Omental fat pad (tissue), 4 donors: ENCODE measurements around the gene CAV1. TPM values are rescaled to one million over a fixed set of nuclear protein-coding genes. Genes with fewer than 3 reads are reported as not detected.
A peak's percentile ranks its signal among the peaks of the same experiment; 100 is the strongest.

Experiments
- ATAC-seq: fragments of 150-250 bp; one replicate; pipeline ENCODE4 v1.9.1; 2016; ENCODE audit warnings: mild to moderate bottlenecking, moderate library complexity; ENCODE audit not compliant: low FRiP score
- DNase-seq: peaks from one replicate; pipeline ENCODE4 v3.0.0-alpha.2; 2019; ENCODE audit warnings: low spot score
- total RNA-seq, 4 donors: library from RNA; depleted of rRNA; stranded (reverse); fragments of >200 nt; gene quantifications; one replicate each; pipeline ENCODE4 v1.1.0, GENCODE V29; 2016
- TF ChIP-seq, protein P1 (sequence below), 3 donors: fragments of 450-650 bp; IDR thresholded peaks; one replicate each; pipeline ENCODE4 v1.5.1; 2016 to 2017; ENCODE audit warnings: antibody characterized with exemption in 3 of 3, mild to moderate bottlenecking in 3 of 3, moderate library complexity in 2 of 3

CAV1 gene
- total RNA-seq, 4 donors from 2014 or later: 354 to 482 (median 468) TPM

DNA sequence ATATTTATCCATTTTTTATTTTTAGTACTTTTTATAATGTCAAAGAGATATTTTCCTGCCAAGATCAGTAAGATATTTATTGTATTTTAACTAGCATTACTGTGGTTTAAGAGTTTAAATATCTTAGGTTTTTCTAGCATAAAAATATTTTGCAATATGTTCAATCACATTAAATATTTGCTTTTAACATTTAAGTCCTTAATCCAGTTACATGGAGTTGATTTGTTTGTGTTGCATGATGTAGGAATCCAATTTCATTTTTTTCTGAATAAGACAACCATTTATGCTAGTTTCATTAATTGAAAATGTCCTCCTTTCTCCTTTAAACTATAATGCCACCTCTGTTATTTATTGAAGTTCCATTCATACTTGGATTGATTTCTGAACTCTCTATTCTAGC lies 41.8 kb downstream of the CAV1 start:
- no peak for ATAC-seq
- TF ChIP-seq, protein P1, sequence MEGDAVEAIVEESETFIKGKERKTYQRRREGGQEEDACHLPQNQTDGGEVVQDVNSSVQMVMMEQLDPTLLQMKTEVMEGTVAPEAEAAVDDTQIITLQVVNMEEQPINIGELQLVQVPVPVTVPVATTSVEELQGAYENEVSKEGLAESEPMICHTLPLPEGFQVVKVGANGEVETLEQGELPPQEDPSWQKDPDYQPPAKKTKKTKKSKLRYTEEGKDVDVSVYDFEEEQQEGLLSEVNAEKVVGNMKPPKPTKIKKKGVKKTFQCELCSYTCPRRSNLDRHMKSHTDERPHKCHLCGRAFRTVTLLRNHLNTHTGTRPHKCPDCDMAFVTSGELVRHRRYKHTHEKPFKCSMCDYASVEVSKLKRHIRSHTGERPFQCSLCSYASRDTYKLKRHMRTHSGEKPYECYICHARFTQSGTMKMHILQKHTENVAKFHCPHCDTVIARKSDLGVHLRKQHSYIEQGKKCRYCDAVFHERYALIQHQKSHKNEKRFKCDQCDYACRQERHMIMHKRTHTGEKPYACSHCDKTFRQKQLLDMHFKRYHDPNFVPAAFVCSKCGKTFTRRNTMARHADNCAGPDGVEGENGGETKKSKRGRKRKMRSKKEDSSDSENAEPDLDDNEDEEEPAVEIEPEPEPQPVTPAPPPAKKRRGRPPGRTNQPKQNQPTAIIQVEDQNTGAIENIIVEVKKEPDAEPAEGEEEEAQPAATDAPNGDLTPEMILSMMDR (IDR thresholded peaks at IDR 0.05): no peak
- DNase-seq: no peak

DNA sequence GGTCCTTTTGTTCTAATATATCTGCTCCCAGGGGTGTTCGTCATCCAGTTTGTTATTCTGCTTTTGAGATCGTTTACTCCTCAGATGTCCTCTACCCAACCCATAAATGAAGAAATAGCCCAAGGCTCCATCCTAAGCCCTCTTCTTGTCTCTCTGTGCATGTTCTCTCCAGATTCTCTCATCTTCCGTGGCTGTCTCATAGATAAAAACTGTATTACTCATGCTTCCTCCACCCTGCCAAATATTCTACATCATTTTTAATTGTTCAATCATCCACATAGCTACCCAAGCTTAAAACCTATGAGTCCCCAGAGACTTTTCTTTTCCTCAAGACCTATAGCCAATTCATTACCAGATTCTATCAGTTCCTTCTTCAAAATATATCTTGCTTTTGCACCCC lies 44.9 kb downstream of the CAV1 start:
- peak; percentile 66 for ATAC-seq
- TF ChIP-seq, protein P1 (IDR thresholded peaks at IDR 0.05): no peak
- no peak for DNase-seq

DNA sequence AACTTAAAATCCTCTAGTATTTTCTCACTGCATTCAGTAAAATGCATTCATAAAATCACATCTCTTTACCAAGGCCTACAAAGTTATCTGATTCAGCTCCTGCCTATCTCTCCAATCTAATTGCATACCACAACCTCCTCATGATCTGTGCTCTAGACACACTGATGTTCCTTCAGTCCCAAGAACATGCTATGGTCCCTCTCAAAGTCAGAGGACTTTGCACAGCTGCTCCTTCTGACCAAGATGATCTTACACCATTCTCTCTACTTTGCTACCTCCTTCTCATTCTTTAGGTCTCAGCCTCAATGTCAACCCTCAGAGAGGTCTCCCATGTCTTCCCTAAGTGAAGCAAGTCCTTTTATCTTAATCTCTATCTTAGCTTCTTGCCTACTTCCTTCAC lies 45.5 kb downstream of the CAV1 start:
- TF ChIP-seq, protein P1 (IDR thresholded peaks at IDR 0.05): no peak
- no peak for ATAC-seq
- no peak for DNase-seq

DNA sequence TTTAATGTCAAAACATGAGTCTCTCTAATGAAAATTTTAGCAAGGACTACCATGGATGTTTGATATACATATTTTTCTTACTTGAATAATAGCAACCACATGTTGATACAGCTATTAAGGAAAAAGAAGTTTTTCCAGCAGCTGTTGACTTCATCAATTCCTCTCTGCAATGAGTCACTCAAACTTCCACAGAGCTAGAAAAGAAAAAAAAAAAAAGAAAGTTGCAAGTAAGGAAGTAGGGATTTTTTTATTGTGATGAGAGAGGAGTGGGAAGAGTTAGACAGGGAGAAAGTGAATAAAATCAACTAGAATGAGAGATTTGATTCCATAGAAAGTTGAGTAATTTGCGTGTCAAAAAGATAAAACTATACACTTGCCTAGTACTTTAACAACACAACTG lies 46.2 kb downstream of the CAV1 start:
- no peak for ATAC-seq
- no peak for DNase-seq
- TF ChIP-seq, protein P1 (IDR thresholded peaks at IDR 0.05): no peak

DNA sequence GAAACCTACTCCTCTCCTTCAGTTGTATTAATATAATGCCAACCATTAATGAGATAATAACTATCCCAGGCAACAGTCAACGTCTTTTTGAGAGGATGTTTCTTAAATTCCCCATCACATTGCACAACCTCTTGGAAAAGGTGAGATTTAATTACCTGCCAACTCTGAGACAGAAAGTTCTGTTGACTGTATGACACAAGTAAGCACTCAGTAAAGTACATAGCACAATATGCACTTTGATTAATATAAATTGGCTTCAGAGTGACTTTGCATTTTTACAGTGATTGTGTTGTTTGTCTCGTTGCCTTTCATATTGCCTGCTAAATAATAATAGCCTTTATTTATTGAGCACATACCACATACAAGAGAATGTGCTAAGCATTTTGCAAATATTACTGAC lies 46.7 kb downstream of the CAV1 start:
- TF ChIP-seq, protein P1 (IDR thresholded peaks at IDR 0.05): no peak
- ATAC-seq (peak; percentile 69), DNase-seq (no peak)

DNA sequence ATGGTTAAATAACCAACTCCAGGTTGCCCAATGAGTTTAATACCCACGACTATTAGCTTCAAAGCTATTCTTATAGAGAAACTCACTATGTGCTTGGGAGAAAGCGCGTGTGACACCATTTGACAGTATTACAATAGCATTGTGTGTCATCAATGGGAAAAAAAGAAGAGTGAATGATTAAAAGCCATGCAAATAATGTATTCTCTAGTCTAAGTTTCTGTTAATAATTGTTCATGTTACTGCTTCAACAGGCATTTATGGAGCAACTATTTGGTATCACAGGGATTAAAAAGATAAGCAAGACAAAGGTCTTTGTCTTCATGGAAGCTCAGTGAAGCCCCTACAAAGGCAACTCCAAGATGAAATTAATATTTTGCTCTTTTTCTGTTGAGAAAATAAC lies 47.2 kb downstream of the CAV1 start:
- DNase-seq (no peak), ATAC-seq (no peak)
- TF ChIP-seq, protein P1 (IDR thresholded peaks at IDR 0.05): no peak

DNA sequence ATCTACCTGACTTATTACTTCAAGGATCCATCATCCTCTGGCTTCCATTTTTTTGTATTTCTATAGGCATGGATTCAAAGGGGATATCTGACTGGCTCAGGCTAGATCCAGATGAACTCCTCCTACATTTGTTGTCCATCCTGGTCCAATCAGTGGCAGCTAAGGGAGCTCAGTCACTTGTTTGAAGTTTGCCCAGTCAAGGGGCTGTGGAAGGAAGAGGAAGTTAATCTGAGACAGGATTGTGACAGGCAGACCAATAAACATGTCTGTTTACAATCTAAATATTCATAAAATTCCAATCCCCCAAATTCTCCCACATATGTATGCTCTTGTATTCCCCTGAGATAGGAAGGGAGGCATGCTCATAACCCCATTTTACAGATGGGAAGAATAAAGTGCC lies 48.7 kb downstream of the CAV1 start:
- no peak for DNase-seq
- ATAC-seq: no peak
- TF ChIP-seq, protein P1 (IDR thresholded peaks at IDR 0.05): no peak
